IPS DF 6.9 (cell line): ENCODE results near the gene RICTOR.

Experiments
- DNase-seq: peaks from one replicate; pipeline ENCODE4 v3.0.0-alpha.2; 2013; ENCODE audit warnings: low read depth, low spot score
- H3K27ac ChIP-seq: one replicate; pipeline ENCODE4 v1.5.1; 2013; ENCODE audit warnings: low read length, control low read depth
- H3K27me3 ChIP-seq: 2 replicates; pipeline ENCODE4 v1.6.1; 2013; ENCODE audit warnings: mild to moderate bottlenecking, low read length; ENCODE audit not compliant: control insufficient read depth, insufficient read depth
- H3K36me3 ChIP-seq: 2 replicates; pipeline ENCODE4 v1.6.1; 2013; ENCODE audit warnings: low read length; ENCODE audit not compliant: control insufficient read depth, insufficient read depth
- H3K4me1 ChIP-seq: 2 replicates; pipeline ENCODE4 v1.6.1; 2013; ENCODE audit warnings: low read length; ENCODE audit not compliant: control insufficient read depth, insufficient read depth
- H3K4me3 ChIP-seq: 2 replicates; pipeline ENCODE4 v1.5.1; 2013; ENCODE audit warnings: mild to moderate bottlenecking, low read length
- H3K9me3 ChIP-seq: 2 replicates; pipeline ENCODE4 v1.6.1; 2013; ENCODE audit warnings: low read length, inconsistent platforms; ENCODE audit not compliant: control insufficient read depth, insufficient read depth
- WGBS: extraction: QIAGEN DNeasy Blood & Tissue Kit; methylation state at CpG from one replicate; pipeline ENCODE4 v1.1.7; 2013; ENCODE audit warnings: mixed read lengths, missing lambda C conversion rate; ENCODE audit not compliant: insufficient read length, insufficient coverage; 5-methylcytosine and 5-hydroxymethylcytosine counted together

Gene RICTOR

DNA sequence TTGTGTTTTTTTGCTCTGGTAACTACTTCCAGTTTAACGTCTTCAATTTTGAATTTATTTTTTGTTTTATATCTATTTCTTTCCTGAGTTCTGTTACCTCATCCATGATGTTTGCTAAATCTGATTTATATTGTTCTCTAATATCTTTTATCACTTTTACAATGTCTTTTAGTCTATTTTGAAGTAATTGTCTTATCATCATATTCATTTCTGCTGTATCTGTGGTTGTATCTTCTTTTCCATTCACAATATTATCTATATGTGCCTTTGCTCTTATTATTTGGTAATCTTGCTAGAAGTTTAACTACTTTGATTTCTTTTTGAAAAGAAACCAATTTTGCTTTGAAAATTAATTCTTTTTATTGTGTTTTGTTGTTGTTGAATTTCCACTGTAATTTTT lies 184.8 kb downstream of the RICTOR start:
- H3K27ac ChIP-seq = no peak overlapping the region
- no CpG with 5 or more reads among the region's 1 CpG for WGBS
- no peak overlapping the region for H3K4me3 ChIP-seq
- DNase-seq = no peak
- H3K9me3 ChIP-seq = no peaks in the 10 kb centered on the region
- no peaks in the 10 kb centered on the region for H3K4me1 ChIP-seq
- no peaks in the 10 kb centered on the region for H3K27me3 ChIP-seq
- no peaks in the 10 kb centered on the region for H3K36me3 ChIP-seq

- WGBS = no CpG with 5 or more reads among the region's 8 CpGs
- H3K27me3 ChIP-seq = no peaks in the 10 kb centered on the region
- H3K4me3 ChIP-seq = no peak overlapping the region
- H3K36me3 ChIP-seq = no peaks in the 10 kb centered on the region
- peak; percentile 33 for DNase-seq
- no peaks in the 10 kb centered on the region for H3K9me3 ChIP-seq
- no peaks in the 10 kb centered on the region for H3K4me1 ChIP-seq
- H3K27ac ChIP-seq = no peak overlapping the region
Observed at GRCh38 chr5:38888041-38888440, 186.2 kb downstream of the RICTOR start.
